K562 (cell line): ENCODE measurements around the gene TBC1D7. TPM values are rescaled to one million over a fixed set of nuclear protein-coding genes. Genes with fewer than 3 reads are reported as not detected.

Source experiments
- BCL6 ChIP-seq: fragments of 250-450 bp; sonication (Bioruptor Pico); IDR thresholded peaks from 2 replicates; pipeline ENCODE4 v1.4.0; 2020
- E2F1 ChIP-seq: sonication (generic); formaldehyde crosslinking; IDR thresholded peaks from 2 replicates; pipeline ENCODE4 v1.8.1; 2023; ENCODE audit warnings: mild to moderate bottlenecking, missing genetic modification reagents, moderate library complexity
- GTF2E2 ChIP-seq: fragments of 200-800 bp; sonication (Bioruptor generic); IDR thresholded peaks from 2 replicates; pipeline ENCODE4 v1.6.1; 2016; ENCODE audit warnings: missing genetic modification characterization, missing compliant biosample characterization
- HCFC1 ChIP-seq: IDR thresholded peaks from 2 replicates; pipeline ENCODE4 v1.6.1; 2012; ENCODE audit warnings: low read depth, low read length, improper control_type of control experiment
- HIVEP1 ChIP-seq: fragments of 250-450 bp; sonication (Bioruptor Pico); IDR thresholded peaks from 2 replicates; pipeline ENCODE4 v1.4.0; 2020; ENCODE audit warnings: mild to moderate bottlenecking
- HNRNPL ChIP-seq: fragments of 200-400 bp; formaldehyde crosslinking; IDR thresholded peaks from 2 replicates; pipeline ENCODE4 v1.6.1; 2017; ENCODE audit warnings: low read depth, mild to moderate bottlenecking, low read length
- IRF2 ChIP-seq: sonication (generic); formaldehyde crosslinking; IDR thresholded peaks from 2 replicates; pipeline ENCODE4 v1.8.1; 2022; ENCODE audit warnings: mild to moderate bottlenecking, missing genetic modification reagents
- MYBL2 ChIP-seq, 2 experiments: fragments of 450-650 bp in 1 of 2; sonication (generic) in 1 of 2; formaldehyde crosslinking in 1 of 2; IDR thresholded peaks; 2 replicates each; pipeline versions ENCODE4 v1.6.1 to v1.8.1; 2017 to 2022; ENCODE audit warnings: borderline replicate concordance in 1 of 2, inconsistent platforms in 1 of 2, low read depth in 1 of 2, mild to moderate bottlenecking in 1 of 2, missing genetic modification reagents in 1 of 2, moderate library complexity in 1 of 2
- NCOR1 ChIP-seq: fragments of 450-650 bp; IDR thresholded peaks from 2 replicates; pipeline ENCODE4 v1.6.1; 2016; ENCODE audit warnings: mild to moderate bottlenecking, moderate library complexity
- PHF20 ChIP-seq: fragments of 450-650 bp; IDR thresholded peaks from 2 replicates; pipeline ENCODE4 v1.6.1; 2018; ENCODE audit not compliant: partially characterized antibody
- RBM39 ChIP-seq: fragments of 200-400 bp; formaldehyde crosslinking; optimal IDR thresholded peaks from 2 replicates; pipeline ENCODE3; 2018; ENCODE audit warnings: low read depth, low read length
- SP2 ChIP-seq: IDR thresholded peaks from 2 replicates; pipeline ENCODE4 v1.6.1; 2011; ENCODE audit warnings: mild to moderate bottlenecking, low read depth, low read length, moderate library complexity; ENCODE audit not compliant: poor library complexity, severe bottlenecking; ENCODE audit errors: extremely low read depth
- TCF7L2 ChIP-seq: fragments of 150-350 bp; IDR thresholded peaks from 2 replicates; pipeline ENCODE4 v1.6.1; 2016; ENCODE audit warnings: low read depth, mild to moderate bottlenecking, low read length, moderate library complexity
- TCFL5 ChIP-seq: fragments of 250-450 bp; sonication (Bioruptor Pico); conservative IDR thresholded peaks from 2 replicates; pipeline ENCODE4 v1.6.1; 2021; ENCODE audit warnings: mild to moderate bottlenecking, moderate library complexity, matching md5 sums
- ZBTB26 ChIP-seq: fragments of 450-650 bp; formaldehyde crosslinking; IDR thresholded peaks from 2 replicates; pipeline ENCODE4 v1.4.0; 2022; ENCODE audit warnings: missing genetic modification characterization
- ZFP30 ChIP-seq: fragments of 250-450 bp; sonication (Bioruptor Pico); IDR thresholded peaks from 2 replicates; pipeline ENCODE4 v1.8.0; 2022; ENCODE audit warnings: moderate library complexity, mild to moderate bottlenecking, inconsistent platforms, borderline replicate concordance
- ZNF175 ChIP-seq: fragments of 200-800 bp; sonication (Bioruptor generic); IDR thresholded peaks from 2 replicates; pipeline ENCODE4 v1.6.1; 2016; ENCODE audit warnings: low read depth, mild to moderate bottlenecking, missing genetic modification characterization, missing compliant biosample characterization
- ZNF395 ChIP-seq: fragments of 200-800 bp; sonication (Bioruptor generic); IDR thresholded peaks from 2 replicates; pipeline ENCODE4 v1.6.1; 2017; ENCODE audit warnings: missing genetic modification characterization, missing compliant biosample characterization
- ZNF589 ChIP-seq: fragments of 200-800 bp; sonication (Bioruptor generic); IDR thresholded peaks from 2 replicates; pipeline ENCODE4 v1.6.1; 2016; ENCODE audit warnings: low read depth, missing genetic modification characterization, missing compliant biosample characterization
- ZNF592 ChIP-seq: fragments of 450-650 bp; IDR thresholded peaks from 2 replicates; pipeline ENCODE4 v1.6.1; 2017; ENCODE audit warnings: antibody characterized with exemption, mild to moderate bottlenecking
- ZNF699 ChIP-seq: fragments of 250-450 bp; sonication (Bioruptor Pico); IDR thresholded peaks from 2 replicates; pipeline ENCODE4 v1.8.0; 2021; ENCODE audit warnings: mild to moderate bottlenecking, moderate library complexity; ENCODE audit not compliant: insufficient replicate concordance
- polyA plus RNA-seq, 8 experiments: library from polyadenylated mRNA; depleted of rRNA in 4 of 8; stranded (reverse) in 5 of 8; unstranded in 3 of 8; fragments of >200 nt; fragmentation: Nextera tagmentation in 2 of 8; fragmentation: Illumina TruSeq in 1 of 8; extraction: Ambion mirVana in 2 of 8; extraction: Trizol in 1 of 8; gene quantifications; 2 replicates each; pipeline versions ENCODE4 v1.2.1 to v1.2.3, GENCODE V29; 2011 to 2014; ENCODE audit warnings: inconsistent platforms in 1 of 8, missing spikeins in 1 of 8
- total RNA-seq, 7 experiments: library from RNA; depleted of rRNA in 6 of 7; stranded (reverse); fragments of >200 nt in 6 of 7; fragmentation: Illumina TruSeq in 2 of 7; extraction: Trizol in 2 of 7; gene quantifications; 2 replicates each; pipeline versions ENCODE4 v1.2.1 to v1.2.3, GENCODE V29; 2011 to 2021; ENCODE audit warnings: low replicate concordance in 1 of 7

Gene TBC1D7
- total and polyA plus RNA-seq, 9 of the 15 experiments (the other 6 are each of a cell fraction or from before 2014, with no cell fraction given): 49.4 to 107 (median 61.1) TPM

GRCh38 chr6:13275435-13275989, 52.8 kb downstream of the TBC1D7 start (continued):
- peak; percentile 74 for TF ChIP-seq ZNF589 (CRISPR knock-in tag)
- no peak for TF ChIP-seq ZNF699 (CRISPR knock-in tag)
- TF ChIP-seq SP2: no peak
- no peak for TF ChIP-seq ZFP30 (CRISPR knock-in tag)
- no peak for TF ChIP-seq MYBL2 (IDR thresholded peaks at IDR 0.05; ENCODE audit: low read depth)
- TF ChIP-seq MYBL2 (CRISPR knock-in tag; IDR thresholded peaks at IDR 0.05; ENCODE audit: borderline replicate concordance): no peak
- TF ChIP-seq ZNF175 (CRISPR knock-in tag): no peak
- no peak for TF ChIP-seq RBM39
- no peak for TF ChIP-seq TCFL5 (CRISPR knock-in tag)
- no peak for TF ChIP-seq GTF2E2 (tag)
- TF ChIP-seq ZBTB26: no peak
- TF ChIP-seq TCF7L2: no peak
- TF ChIP-seq IRF2 (CRISPR knock-in tag): no peak
- TF ChIP-seq ZNF395 (CRISPR knock-in tag): peak; percentile 53; the same call in 1 of the 2 replicates
- no peak for TF ChIP-seq HCFC1
- no peak for TF ChIP-seq HNRNPL
- peak; percentile 75; the same call in 1 of the 2 replicates for TF ChIP-seq ZNF592
- TF ChIP-seq E2F1: no peak
- TF ChIP-seq HIVEP1 (CRISPR knock-in tag): 0 out of 2 replicates have a peak, but pooled peaks have one; percentile 13
- TF ChIP-seq BCL6 (CRISPR knock-in tag): no peak
- no peak for TF ChIP-seq PHF20
- no peak for TF ChIP-seq NCOR1
